B cell (primary cell): ENCODE measurements around the gene MNX1. TPM values are rescaled to one million over a fixed set of nuclear protein-coding genes. Genes with fewer than 3 reads are reported as not detected.

ENCODE experiments used
- ATAC-seq: fragments of 200-7000 bp; cut with Tn5 transposase; one replicate; pipeline ENCODE4 v1.10.0; 2021; ENCODE audit warnings: low read depth, mild to moderate bottlenecking, moderate number of reproducible peaks, moderate library complexity
- CTCF ChIA-PET: fragments of 350-600 bp; sonication (Branson Sonifier 250); formaldehyde crosslinking; loops from one replicate; lab custom pipeline; 2021; ENCODE audit warnings: antibody characterized with exemption, inconsistent platforms; lab: Charles Lee
- POLR2A ChIA-PET: fragments of 350-600 bp; sonication (Branson Sonifier 250); formaldehyde crosslinking; loops from one replicate; lab custom pipeline; 2021; ENCODE audit warnings: antibody characterized with exemption; lab: Charles Lee
- DNase-seq: peaks from one replicate; pipeline ENCODE4 v3.0.0; 2013
- H2AFZ ChIP-seq: 2 replicates; pipeline ENCODE4 v1.6.1; 2012; ENCODE audit warnings: mild to moderate bottlenecking, low read depth, low read length; ENCODE audit not compliant: insufficient read depth, poor library complexity, severe bottlenecking
- H3K27ac ChIP-seq, 2 donors: 1 replicate in 1 of 2; 2 replicates in 1 of 2; pipeline ENCODE4 v1.5.1; 2012 to 2013; ENCODE audit warnings: low read length in 2 of 2, mild to moderate bottlenecking in 2 of 2, moderate library complexity in 1 of 2
- H3K27me3 ChIP-seq, 4 experiments: fragments of 200-600 bp in 1 of 4; sonication (generic) in 1 of 4; replicated peaks in 1 of 4; 1 replicate in 2 of 4; 2 replicates in 2 of 4; pipeline versions ENCODE4 v1.6.1 to v1.7.0; 2013 to 2016; ENCODE audit warnings: low read length in 3 of 4, mild to moderate bottlenecking in 2 of 4, mixed read lengths in 1 of 4, moderate library complexity in 1 of 4; ENCODE audit not compliant: insufficient read depth in 4 of 4, control insufficient read depth in 3 of 4; ENCODE audit errors: control extremely low read depth in 1 of 4
- H3K36me3 ChIP-seq, 2 experiments: replicated peaks in 1 of 2; 1 replicate in 1 of 2; 2 replicates in 1 of 2; pipeline versions ENCODE4 v1.6.1 to v1.7.1; 2013; ENCODE audit warnings: low read length in 1 of 2; ENCODE audit not compliant: insufficient read depth in 2 of 2, control insufficient read depth in 1 of 2; ENCODE audit errors: control extremely low read depth in 1 of 2, extremely low read depth in 1 of 2
- H3K4me1 ChIP-seq, 2 donors: fragments of 200-600 bp in 1 of 2; sonication (generic) in 1 of 2; 1 replicate in 1 of 2; 2 replicates in 1 of 2; pipeline versions ENCODE4 v1.5.1 to v1.6.1; 2013 to 2017; ENCODE audit warnings: low read length in 2 of 2; ENCODE audit not compliant: control insufficient read depth in 2 of 2, insufficient read depth in 2 of 2
- H3K4me2 ChIP-seq: replicated peaks from 2 replicates; pipeline ENCODE3; 2012; ENCODE audit warnings: mild to moderate bottlenecking, low read depth, low read length; ENCODE audit not compliant: poor library complexity, severe bottlenecking
- H3K4me3 ChIP-seq, 5 experiments: fragments of 200-600 bp in 1 of 5; sonication (generic) in 1 of 5; 1 replicate in 3 of 5; 2 replicates in 2 of 5; pipeline versions ENCODE4 v1.5.1 to v1.7.0; 2011 to 2016; ENCODE audit warnings: low read length in 4 of 5, mild to moderate bottlenecking in 4 of 5, low read depth in 2 of 5, control low read depth in 1 of 5, moderate library complexity in 1 of 5; ENCODE audit not compliant: insufficient read depth in 1 of 5; ENCODE audit errors: control extremely low read depth in 1 of 5, extremely low read depth in 1 of 5
- H3K79me2 ChIP-seq: fragments of 200-600 bp; sonication (generic); one replicate; pipeline ENCODE4 v1.6.0; 2016; ENCODE audit warnings: low read length; ENCODE audit not compliant: control insufficient read depth, insufficient read depth
- H3K9ac ChIP-seq: fragments of 200-600 bp; sonication (generic); 2 replicates; pipeline ENCODE4 v1.6.1; 2017; ENCODE audit warnings: mild to moderate bottlenecking, low read length, moderate library complexity
- H3K9me3 ChIP-seq, 3 donors: one replicate each; pipeline versions ENCODE4 v1.6.1 to v1.7.1; 2013; ENCODE audit warnings: low read length in 2 of 3; ENCODE audit not compliant: control insufficient read depth in 2 of 3, insufficient read depth in 1 of 3; ENCODE audit errors: control extremely low read depth in 1 of 3
- H4K20me1 ChIP-seq: 2 replicates; pipeline ENCODE4 v1.6.0; 2012; ENCODE audit warnings: mild to moderate bottlenecking, low read length; ENCODE audit not compliant: insufficient read depth, control insufficient read depth, poor library complexity, severe bottlenecking
- H3K27ac Mint-ChIP-seq: one replicate; pipeline ENCODE4 v1.8.0; 2021; ENCODE audit warnings: mixed read lengths
- H3K27me3 Mint-ChIP-seq: one replicate; pipeline ENCODE4 v1.8.0; 2021; ENCODE audit warnings: mixed read lengths
- H3K4me1 Mint-ChIP-seq: one replicate; pipeline ENCODE4 v1.8.0; 2021; ENCODE audit warnings: mixed read lengths
- H3K4me3 Mint-ChIP-seq: one replicate; pipeline ENCODE4 v1.8.0; 2021; ENCODE audit warnings: mixed read lengths
- H3K9me3 Mint-ChIP-seq: one replicate; pipeline ENCODE4 v1.8.0; 2022; ENCODE audit warnings: mixed read lengths; ENCODE audit not compliant: insufficient read depth
- EZH2 ChIP-seq: IDR thresholded peaks from 2 replicates; pipeline ENCODE4 v1.6.1; 2012; ENCODE audit warnings: borderline replicate concordance, low read depth, mild to moderate bottlenecking, moderate library complexity, low read length; ENCODE audit not compliant: insufficient read depth, poor library complexity, severe bottlenecking
- WGBS: methylation state at CpG from one replicate; pipeline ENCODE4 v1.1.5; 2013; ENCODE audit warnings: missing lambda C conversion rate; ENCODE audit not compliant: insufficient coverage; 5-methylcytosine and 5-hydroxymethylcytosine counted together
- intact Hi-C: fragments of 100-400 bp; cut with micrococcal nuclease; formaldehyde crosslinking; loops from one replicate; pipeline ENCODE4 v1.10.0; 2022
- polyA plus RNA-seq: library from polyadenylated mRNA; depleted of rRNA; stranded (reverse); fragments of >200 nt; gene quantifications from 2 replicates; pipeline ENCODE4 v1.2.3, GENCODE V29; 2012
- total RNA-seq, 2 donors: library from RNA; stranded (reverse); fragments of 120-200 nt in 1 of 2; gene quantifications; 1 replicate in 1 of 2; 2 replicates in 1 of 2; pipeline versions ENCODE4 v1.2.3 to v1.2.4, GENCODE V29; 2013 to 2022
- TF ChIP-seq, protein P1 (sequence below): fragments of 200-600 bp; IDR thresholded peaks from one replicate; pipeline ENCODE4 v1.8.0; 2022; ENCODE audit warnings: antibody characterized with exemption, mild to moderate bottlenecking

MNX1 gene
- total and polyA plus RNA-seq, 2 donors (not counting 1 experiment from before 2014, with no cell fraction given), result not detected

DNA sequence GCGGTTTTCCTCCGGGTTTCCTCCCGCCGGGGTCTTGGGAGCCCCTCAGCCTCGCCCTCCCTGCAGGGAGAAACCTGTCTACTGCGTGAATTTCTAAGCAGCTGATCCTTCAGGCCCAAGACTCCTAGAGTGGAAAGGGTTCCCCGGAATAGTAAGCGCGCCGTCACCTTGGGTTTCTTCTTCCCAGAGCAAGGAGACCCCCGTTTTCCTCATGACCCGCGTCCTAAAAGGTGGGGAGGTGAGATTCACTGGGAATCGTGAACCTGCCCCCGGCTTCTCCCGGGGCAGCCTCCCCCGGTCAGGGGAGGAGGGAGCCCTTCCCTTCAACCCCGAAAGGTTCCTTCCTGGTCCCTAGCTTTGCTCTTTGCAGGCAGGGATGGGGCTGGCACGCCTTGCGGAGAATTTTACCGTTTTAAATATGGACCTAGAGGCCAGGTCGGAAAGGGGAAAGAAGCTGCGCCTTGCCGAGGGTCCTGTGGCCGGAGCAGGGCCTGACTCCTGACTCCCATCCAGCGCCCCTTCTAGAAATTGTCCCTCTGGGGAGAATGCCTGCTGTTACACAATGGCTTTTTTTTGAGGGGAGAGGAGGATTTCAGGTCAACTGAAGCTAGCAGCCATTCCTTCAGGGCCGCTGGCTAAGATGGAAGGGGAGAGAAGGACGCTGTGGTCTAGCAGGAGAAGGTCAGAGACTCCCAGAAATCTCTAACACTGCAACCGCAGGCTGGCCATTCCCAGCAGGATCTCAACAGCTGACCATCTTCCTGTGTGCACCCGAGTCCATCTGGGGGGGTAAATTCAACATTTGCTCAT lies 11.6 kb upstream of the MNX1 start:
- Histone ChIP-seq H3K9me3 (peaks cover 0 to 40% (median 0%) of the 10 kb centered on the region in 3 donors), H4K20me1 (no peaks in the 10 kb centered on the region), H3K9ac (no peak overlapping the region), H3K79me2 (no peaks in the 10 kb centered on the region), H3K36me3 (no peaks in the 10 kb centered on the region), H3K4me2 (peak overlapping the region; percentile 58), H3K4me3 (no peak overlapping the region), H3K4me1 (peaks cover 21 to 22% of the 10 kb centered on the region in 2 donors), H3K27me3 (peaks cover 0 to 71% (median 54%) of the 10 kb centered on the region in 4 experiments), H3K27ac (no peak overlapping the region), H2AFZ (no peak overlapping the region)
- intact Hi-C loops, result no loop called here
- ChIA-PET CTCF (no interaction called here), POLR2A (no interaction called here)
- peaks cover 13% of the 10 kb centered on the region for H3K4me1 Mint-ChIP-seq
- H3K4me3 Mint-ChIP-seq, result no peak overlapping the region
- DNase-seq (no peak), ATAC-seq (no peak)
- 13% methylated on average over 16 of the region's 30 CpGs for WGBS
- TF ChIP-seq EZH2, result no peak
- TF ChIP-seq, protein P1, sequence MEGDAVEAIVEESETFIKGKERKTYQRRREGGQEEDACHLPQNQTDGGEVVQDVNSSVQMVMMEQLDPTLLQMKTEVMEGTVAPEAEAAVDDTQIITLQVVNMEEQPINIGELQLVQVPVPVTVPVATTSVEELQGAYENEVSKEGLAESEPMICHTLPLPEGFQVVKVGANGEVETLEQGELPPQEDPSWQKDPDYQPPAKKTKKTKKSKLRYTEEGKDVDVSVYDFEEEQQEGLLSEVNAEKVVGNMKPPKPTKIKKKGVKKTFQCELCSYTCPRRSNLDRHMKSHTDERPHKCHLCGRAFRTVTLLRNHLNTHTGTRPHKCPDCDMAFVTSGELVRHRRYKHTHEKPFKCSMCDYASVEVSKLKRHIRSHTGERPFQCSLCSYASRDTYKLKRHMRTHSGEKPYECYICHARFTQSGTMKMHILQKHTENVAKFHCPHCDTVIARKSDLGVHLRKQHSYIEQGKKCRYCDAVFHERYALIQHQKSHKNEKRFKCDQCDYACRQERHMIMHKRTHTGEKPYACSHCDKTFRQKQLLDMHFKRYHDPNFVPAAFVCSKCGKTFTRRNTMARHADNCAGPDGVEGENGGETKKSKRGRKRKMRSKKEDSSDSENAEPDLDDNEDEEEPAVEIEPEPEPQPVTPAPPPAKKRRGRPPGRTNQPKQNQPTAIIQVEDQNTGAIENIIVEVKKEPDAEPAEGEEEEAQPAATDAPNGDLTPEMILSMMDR, result no peak
- no peaks in the 10 kb centered on the region for H3K9me3 Mint-ChIP-seq
- no peak overlapping the region for H3K27ac Mint-ChIP-seq
- H3K27me3 Mint-ChIP-seq, result peaks cover 59% of the 10 kb centered on the region

DNA sequence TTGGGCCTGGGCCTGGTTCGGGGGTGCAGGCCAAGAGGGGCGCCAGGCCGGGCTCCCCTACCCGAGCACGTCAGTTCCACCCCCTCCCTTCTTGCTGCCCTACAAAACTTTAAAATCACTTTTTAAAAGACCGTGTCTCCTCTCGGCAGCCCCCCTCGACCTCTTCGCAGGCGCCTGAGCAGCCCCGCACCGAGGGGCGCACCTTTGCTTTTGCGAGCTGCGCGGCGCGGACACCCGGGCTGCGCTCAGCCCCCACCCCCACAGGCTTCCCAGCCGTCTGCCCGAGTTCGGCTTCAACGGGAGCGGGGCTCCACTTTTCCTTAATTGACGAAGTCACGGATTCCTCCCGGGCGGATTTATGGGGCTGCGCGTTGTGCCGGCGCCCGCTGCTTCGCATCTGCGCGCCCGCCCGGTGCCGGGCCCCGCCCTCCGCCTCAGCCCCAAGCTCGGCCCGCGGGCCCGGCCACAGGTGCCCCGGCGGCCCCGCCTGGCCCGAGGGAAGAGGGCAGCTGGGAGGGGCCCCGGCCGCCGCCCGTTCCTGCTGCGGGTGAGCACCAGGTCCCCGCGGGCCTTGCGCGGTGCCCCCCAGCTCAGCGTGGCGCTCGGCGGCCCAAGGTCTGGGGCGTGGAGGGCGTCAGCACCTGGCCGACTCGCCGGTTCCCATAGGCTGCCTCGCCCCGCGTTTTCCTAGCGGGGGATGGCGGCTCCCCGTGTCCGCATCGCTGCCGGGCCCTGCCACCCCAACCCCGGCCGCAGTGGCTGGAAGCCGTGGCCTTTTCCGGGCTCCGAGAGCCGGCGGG lies 10.8 kb upstream of the MNX1 start:
- no peak overlapping the region for H2AFZ ChIP-seq
- no peak for ATAC-seq
- no peaks in the 10 kb centered on the region for H3K9me3 Mint-ChIP-seq
- H4K20me1 ChIP-seq, result no peaks in the 10 kb centered on the region
- peaks cover 56% of the 10 kb centered on the region for H3K27me3 Mint-ChIP-seq
- H3K79me2 ChIP-seq, result no peaks in the 10 kb centered on the region
- ChIA-PET CTCF (no interaction called here), POLR2A (no interaction called here)
- no peaks in the 10 kb centered on the region for H3K36me3 ChIP-seq
- H3K9ac ChIP-seq, result no peak overlapping the region
- peaks cover 26% of the 10 kb centered on the region in 2 donors for H3K4me1 ChIP-seq
- H3K27ac ChIP-seq, result no peak overlapping the region
- 5% methylated on average over 84 of the region's 84 CpGs for WGBS
- peak; percentile 24 for DNase-seq
- H3K4me3 Mint-ChIP-seq, result no peak overlapping the region
- H3K4me3 ChIP-seq, result no peak overlapping the region
- no peak overlapping the region for H3K27ac Mint-ChIP-seq
- H3K4me1 Mint-ChIP-seq, result peaks cover 15% of the 10 kb centered on the region
- intact Hi-C loops, result no loop called here
- peak overlapping the region; percentile 58 for H3K4me2 ChIP-seq
- H3K27me3 ChIP-seq, result peaks cover 0 to 76% (median 54%) of the 10 kb centered on the region in 4 experiments
- TF ChIP-seq, protein P1, result no peak
- no peak for TF ChIP-seq EZH2
- peaks cover 0 to 47% (median 0%) of the 10 kb centered on the region in 3 donors for H3K9me3 ChIP-seq
